Glutamatergic neuron (in vitro differentiated cells): ENCODE measurements around the gene RRN3. TPM values are rescaled to one million over a fixed set of nuclear protein-coding genes. Genes with fewer than 3 reads are reported as not detected.
"Not testable (repeated sequence)": the region's sequence is repeated elsewhere in the genome, so short reads cannot be mapped to it uniquely, and the experiment has no call there.

Experiments
- DNase-seq: peaks from one replicate; pipeline ENCODE4 v3.0.0; 2022
- H3K27ac Mint-ChIP-seq: one replicate; pipeline ENCODE4 v1.8.0; 2020; ENCODE audit warnings: mild to moderate bottlenecking, mixed read lengths, inconsistent platforms; ENCODE audit not compliant: unreplicated experiment
- H3K27me3 Mint-ChIP-seq: one replicate; pipeline ENCODE4 v1.8.0; 2020; ENCODE audit warnings: mild to moderate bottlenecking, moderate library complexity, mixed read lengths, inconsistent platforms; ENCODE audit not compliant: unreplicated experiment
- H3K36me3 Mint-ChIP-seq: one replicate; pipeline ENCODE4 v1.8.0; 2020; ENCODE audit warnings: mild to moderate bottlenecking, mixed read lengths, inconsistent platforms; ENCODE audit not compliant: unreplicated experiment
- H3K4me1 Mint-ChIP-seq: one replicate; pipeline ENCODE4 v1.8.0; 2020; ENCODE audit warnings: mild to moderate bottlenecking, low read depth, mixed read lengths, inconsistent platforms; ENCODE audit not compliant: unreplicated experiment
- H3K4me3 Mint-ChIP-seq: one replicate; pipeline ENCODE4 v1.8.0; 2020; ENCODE audit warnings: mild to moderate bottlenecking, mixed read lengths, inconsistent platforms; ENCODE audit not compliant: unreplicated experiment
- H3K9me3 Mint-ChIP-seq: one replicate; pipeline ENCODE4 v1.8.0; 2020; ENCODE audit warnings: mild to moderate bottlenecking, moderate library complexity, mixed read lengths, inconsistent platforms; ENCODE audit not compliant: unreplicated experiment
- total RNA-seq: library from RNA; stranded (reverse); fragmentation: NEBNext Ultra II Directional; extraction: Animal tissue kit (Norgen Biotek cat#: 25700); gene quantifications from one replicate; pipeline ENCODE4 v1.2.1, GENCODE V29; 2021; ENCODE audit not compliant: unreplicated experiment
- TF ChIP-seq, protein P1 (sequence below): fragments of 200-600 bp; sonication (generic); IDR thresholded peaks from one replicate; pipeline ENCODE4 v1.5.0; 2021; ENCODE audit not compliant: partially characterized antibody, unreplicated experiment

RRN3 gene
- total RNA-seq, 1 donor from 2014 or later: 50.0 TPM

DNA sequence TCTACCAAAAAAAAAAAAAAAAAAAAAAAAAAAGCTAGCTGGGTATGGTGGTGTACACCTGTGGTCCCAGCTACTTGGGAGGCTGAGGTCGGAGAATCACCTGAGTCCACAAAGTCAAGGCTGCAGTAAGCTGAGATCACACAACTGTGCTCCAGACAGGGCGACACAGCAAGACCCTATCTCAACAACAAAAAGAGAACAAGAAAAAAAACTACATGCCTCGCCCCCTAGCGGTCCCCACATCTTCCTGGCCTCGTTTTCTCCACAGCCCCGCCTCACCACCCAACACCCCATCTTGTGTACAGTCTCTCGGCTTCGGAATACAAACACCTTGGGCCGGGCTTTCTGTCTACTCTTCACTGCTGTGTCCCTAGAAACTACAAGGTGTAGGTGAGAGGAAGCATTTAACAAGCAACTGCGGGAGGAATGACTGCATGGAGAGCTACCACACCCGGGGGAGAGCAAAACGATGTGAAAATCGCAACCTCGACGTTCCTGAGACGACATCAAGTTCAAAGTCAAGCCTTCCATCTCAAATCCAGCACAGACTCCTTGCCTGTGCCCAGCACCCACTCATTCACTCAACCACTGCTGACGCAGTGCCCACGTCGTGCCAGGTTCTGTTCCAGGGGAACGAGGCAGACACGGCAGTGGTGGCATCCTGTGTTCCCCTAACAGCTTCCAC lies 47.2 kb downstream of the RRN3 start:
- TF ChIP-seq, protein P1, sequence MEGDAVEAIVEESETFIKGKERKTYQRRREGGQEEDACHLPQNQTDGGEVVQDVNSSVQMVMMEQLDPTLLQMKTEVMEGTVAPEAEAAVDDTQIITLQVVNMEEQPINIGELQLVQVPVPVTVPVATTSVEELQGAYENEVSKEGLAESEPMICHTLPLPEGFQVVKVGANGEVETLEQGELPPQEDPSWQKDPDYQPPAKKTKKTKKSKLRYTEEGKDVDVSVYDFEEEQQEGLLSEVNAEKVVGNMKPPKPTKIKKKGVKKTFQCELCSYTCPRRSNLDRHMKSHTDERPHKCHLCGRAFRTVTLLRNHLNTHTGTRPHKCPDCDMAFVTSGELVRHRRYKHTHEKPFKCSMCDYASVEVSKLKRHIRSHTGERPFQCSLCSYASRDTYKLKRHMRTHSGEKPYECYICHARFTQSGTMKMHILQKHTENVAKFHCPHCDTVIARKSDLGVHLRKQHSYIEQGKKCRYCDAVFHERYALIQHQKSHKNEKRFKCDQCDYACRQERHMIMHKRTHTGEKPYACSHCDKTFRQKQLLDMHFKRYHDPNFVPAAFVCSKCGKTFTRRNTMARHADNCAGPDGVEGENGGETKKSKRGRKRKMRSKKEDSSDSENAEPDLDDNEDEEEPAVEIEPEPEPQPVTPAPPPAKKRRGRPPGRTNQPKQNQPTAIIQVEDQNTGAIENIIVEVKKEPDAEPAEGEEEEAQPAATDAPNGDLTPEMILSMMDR: no peak
- Mint-ChIP-seq H3K4me3 (no peak overlapping the region), H3K36me3 (peaks cover 7% of the 10 kb centered on the region), H3K9me3 (peaks cover 5% of the 10 kb centered on the region), H3K27ac (no peak overlapping the region), H3K4me1 (peaks cover 2% of the 10 kb centered on the region), H3K27me3 (peaks cover 3% of the 10 kb centered on the region)
- no peak for DNase-seq

DNA sequence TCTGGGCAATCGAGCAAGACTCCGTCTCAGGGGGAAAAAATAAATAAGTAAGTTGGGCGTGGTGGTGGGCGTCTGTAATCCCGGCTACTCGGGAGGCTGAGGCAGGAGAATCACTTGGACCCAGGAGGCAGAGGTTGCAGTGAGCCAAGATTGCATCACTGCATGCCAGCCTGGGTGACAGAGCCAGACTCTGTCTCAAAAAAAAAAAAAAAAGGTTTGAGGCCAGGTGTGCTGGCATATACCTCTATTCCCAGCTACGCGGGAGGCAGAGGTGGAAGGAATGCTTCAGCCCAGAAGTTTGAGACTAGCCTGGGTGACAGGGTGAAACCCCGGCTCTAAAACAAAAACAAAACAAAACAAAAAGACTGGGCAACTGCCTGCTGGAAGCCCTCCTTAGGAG lies 48.8 kb downstream of the RRN3 start:
- not testable (repeated sequence) for H3K27me3 Mint-ChIP-seq, H3K36me3 Mint-ChIP-seq, H3K27ac Mint-ChIP-seq, DNase-seq, H3K4me3 Mint-ChIP-seq, H3K9me3 Mint-ChIP-seq
- peaks cover 11% of the 10 kb centered on the region for H3K4me1 Mint-ChIP-seq

DNA sequence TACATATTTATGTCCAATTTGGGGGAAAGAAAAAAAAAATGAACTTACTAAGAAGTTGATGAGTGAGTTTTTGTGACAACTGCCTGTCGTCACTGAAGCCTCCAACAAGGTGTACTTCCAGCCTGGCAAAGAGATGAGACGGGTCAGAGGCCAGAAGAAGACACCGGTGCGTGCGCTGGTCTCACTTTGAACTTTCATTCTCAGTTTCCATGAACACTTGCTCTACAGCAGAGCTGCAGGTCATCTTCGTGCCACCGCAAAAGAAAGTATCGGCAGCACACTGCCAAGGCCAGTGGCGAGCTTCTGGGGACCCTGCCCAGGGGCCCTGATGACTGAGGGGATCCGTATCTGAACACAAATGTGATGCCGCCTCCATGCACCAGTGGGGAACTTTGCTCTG lies 49.8 kb downstream of the RRN3 start:
- TF ChIP-seq, protein P1: no peak
- H3K27ac Mint-ChIP-seq: no peak overlapping the region
- no peak overlapping the region for H3K4me3 Mint-ChIP-seq
- peaks cover 7% of the 10 kb centered on the region for H3K36me3 Mint-ChIP-seq
- peaks cover 8% of the 10 kb centered on the region for H3K9me3 Mint-ChIP-seq
- peaks cover 11% of the 10 kb centered on the region for H3K4me1 Mint-ChIP-seq
- H3K27me3 Mint-ChIP-seq: peaks cover 3% of the 10 kb centered on the region
- DNase-seq: no peak

DNA sequence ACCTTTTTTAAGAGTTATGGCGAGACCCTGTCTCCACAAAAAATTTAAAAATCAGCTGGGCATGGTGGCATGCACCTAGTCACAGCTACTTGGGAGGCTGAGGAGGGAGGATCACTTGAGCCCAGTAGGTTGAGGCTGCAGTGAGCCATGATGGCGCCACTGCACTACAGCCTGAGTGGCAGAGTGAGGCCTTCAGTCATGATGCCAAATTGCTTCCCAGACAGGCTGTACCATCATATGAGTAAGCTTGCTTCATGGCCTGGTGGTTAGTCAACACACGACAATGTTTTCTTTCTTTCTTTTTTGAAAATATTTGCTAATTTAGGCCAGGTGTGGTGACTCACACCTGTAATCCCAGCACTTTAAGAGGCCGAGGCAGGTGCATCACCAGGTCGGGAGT lies 50.7 kb downstream of the RRN3 start:
- Mint-ChIP-seq H3K4me1 (peaks cover 11% of the 10 kb centered on the region), H3K36me3 (peaks cover 7% of the 10 kb centered on the region), H3K27me3 (peaks cover 3% of the 10 kb centered on the region), H3K9me3 (peaks cover 8% of the 10 kb centered on the region), H3K27ac (no peak overlapping the region), H3K4me3 (no peak overlapping the region)
- TF ChIP-seq, protein P1: no peak
- no peak for DNase-seq

DNA sequence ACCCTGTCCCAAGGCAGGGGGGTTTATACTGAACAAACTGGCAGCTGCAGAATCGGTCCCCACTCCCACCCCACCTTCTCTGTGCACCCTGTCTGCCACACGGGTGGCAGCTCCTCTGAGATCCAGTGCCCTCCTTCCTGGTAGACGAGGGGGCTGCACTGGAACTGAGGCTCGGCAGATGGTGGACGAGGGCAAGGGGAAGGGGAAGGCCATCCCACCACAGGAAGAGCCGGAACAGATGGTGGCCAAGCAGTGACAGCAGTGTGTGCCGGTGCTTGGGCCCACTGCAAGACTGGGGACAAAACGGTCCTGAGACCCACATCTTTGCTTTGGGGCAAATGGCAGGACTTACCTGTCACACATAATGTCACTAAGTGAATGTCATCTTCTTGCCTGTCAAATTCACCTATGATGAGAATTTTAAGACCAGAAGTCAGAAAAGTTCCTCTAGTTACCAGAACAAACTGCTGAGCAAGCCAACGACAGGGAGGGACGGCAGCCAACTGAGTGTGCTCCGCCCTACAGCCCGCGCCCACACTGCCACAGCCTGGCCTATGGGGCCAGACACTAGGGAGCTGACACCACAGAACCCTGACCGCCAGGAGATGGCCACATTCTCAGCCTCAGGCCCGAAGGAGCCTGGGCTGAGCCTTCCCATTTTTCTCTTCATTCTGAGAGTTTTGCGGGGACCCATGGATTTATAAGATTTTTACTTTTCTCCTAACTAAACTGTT lies 52.6 kb downstream of the RRN3 start:
- Mint-ChIP-seq H3K36me3 (no peaks in the 10 kb centered on the region), H3K27ac (peak overlapping the region; percentile 72), H3K4me1 (peaks cover 11% of the 10 kb centered on the region), H3K9me3 (peaks cover 4% of the 10 kb centered on the region), H3K4me3 (peak overlapping the region; percentile 0), H3K27me3 (no peaks in the 10 kb centered on the region)
- DNase-seq: peak; percentile 58
- TF ChIP-seq, protein P1: no peak
